ENCODE data around the gene OTOP1.

GRCh38 chr4:4259484-4260100, 32.9 kb upstream of the OTOP1 start:
- TF ChIP-seq PATZ1 (CRISPR knock-in tag; IDR thresholded peaks at IDR 0.05; ENCODE audit: borderline replicate concordance), result no peak
- no peak for TF ChIP-seq ZFP30 (CRISPR knock-in tag; IDR thresholded peaks at IDR 0.05)
- TF ChIP-seq CSDC2 (CRISPR knock-in tag; IDR thresholded peaks at IDR 0.05), result no peak
- no peak for TF ChIP-seq RARB (CRISPR knock-in tag; IDR thresholded peaks at IDR 0.05)
- TF ChIP-seq SNAI2 (CRISPR knock-in tag; IDR thresholded peaks at IDR 0.05), result no peak
- no peak for TF ChIP-seq ZNF70 (CRISPR knock-in tag; IDR thresholded peaks at IDR 0.05)
- TF ChIP-seq ARNTL (CRISPR knock-in tag; IDR thresholded peaks at IDR 0.05; ENCODE audit: borderline replicate concordance, low read depth), result no peak
- TF ChIP-seq, protein P1, sequence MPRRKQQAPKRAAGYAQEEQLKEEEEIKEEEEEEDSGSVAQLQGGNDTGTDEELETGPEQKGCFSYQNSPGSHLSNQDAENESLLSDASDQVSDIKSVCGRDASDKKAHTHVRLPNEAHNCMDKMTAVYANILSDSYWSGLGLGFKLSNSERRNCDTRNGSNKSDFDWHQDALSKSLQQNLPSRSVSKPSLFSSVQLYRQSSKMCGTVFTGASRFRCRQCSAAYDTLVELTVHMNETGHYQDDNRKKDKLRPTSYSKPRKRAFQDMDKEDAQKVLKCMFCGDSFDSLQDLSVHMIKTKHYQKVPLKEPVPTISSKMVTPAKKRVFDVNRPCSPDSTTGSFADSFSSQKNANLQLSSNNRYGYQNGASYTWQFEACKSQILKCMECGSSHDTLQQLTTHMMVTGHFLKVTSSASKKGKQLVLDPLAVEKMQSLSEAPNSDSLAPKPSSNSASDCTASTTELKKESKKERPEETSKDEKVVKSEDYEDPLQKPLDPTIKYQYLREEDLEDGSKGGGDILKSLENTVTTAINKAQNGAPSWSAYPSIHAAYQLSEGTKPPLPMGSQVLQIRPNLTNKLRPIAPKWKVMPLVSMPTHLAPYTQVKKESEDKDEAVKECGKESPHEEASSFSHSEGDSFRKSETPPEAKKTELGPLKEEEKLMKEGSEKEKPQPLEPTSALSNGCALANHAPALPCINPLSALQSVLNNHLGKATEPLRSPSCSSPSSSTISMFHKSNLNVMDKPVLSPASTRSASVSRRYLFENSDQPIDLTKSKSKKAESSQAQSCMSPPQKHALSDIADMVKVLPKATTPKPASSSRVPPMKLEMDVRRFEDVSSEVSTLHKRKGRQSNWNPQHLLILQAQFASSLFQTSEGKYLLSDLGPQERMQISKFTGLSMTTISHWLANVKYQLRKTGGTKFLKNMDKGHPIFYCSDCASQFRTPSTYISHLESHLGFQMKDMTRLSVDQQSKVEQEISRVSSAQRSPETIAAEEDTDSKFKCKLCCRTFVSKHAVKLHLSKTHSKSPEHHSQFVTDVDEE (CRISPR knock-in tag; IDR thresholded peaks at IDR 0.05), result no peak
- TF ChIP-seq TOX (CRISPR knock-in tag; IDR thresholded peaks at IDR 0.05; ENCODE audit: borderline replicate concordance), result no peak
